ENCODE measurements around the gene KDM6A. TPM values are rescaled to one million over a fixed set of nuclear protein-coding genes. Genes with fewer than 3 reads are reported as not detected.
"Not testable (repeated sequence)": the region's sequence is repeated elsewhere in the genome, so short reads cannot be mapped to it uniquely, and the experiment has no call there.

The KDM6A gene
- total RNA-seq, 4 donors from 2014 or later = 24.4 to 29.7 (median 26.8) TPM

- no peak overlapping the region for H3K27ac ChIP-seq
- no peaks in the 10 kb centered on the region for H3K27me3 ChIP-seq
- intact Hi-C loops (cut with DNase I) = no loop called here
- TF ChIP-seq POLR2A (IDR thresholded peaks at IDR 0.05) = no peak
- TF ChIP-seq, protein P1, sequence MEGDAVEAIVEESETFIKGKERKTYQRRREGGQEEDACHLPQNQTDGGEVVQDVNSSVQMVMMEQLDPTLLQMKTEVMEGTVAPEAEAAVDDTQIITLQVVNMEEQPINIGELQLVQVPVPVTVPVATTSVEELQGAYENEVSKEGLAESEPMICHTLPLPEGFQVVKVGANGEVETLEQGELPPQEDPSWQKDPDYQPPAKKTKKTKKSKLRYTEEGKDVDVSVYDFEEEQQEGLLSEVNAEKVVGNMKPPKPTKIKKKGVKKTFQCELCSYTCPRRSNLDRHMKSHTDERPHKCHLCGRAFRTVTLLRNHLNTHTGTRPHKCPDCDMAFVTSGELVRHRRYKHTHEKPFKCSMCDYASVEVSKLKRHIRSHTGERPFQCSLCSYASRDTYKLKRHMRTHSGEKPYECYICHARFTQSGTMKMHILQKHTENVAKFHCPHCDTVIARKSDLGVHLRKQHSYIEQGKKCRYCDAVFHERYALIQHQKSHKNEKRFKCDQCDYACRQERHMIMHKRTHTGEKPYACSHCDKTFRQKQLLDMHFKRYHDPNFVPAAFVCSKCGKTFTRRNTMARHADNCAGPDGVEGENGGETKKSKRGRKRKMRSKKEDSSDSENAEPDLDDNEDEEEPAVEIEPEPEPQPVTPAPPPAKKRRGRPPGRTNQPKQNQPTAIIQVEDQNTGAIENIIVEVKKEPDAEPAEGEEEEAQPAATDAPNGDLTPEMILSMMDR (IDR thresholded peaks at IDR 0.05) = no peak
- H3K4me1 ChIP-seq = no peaks in the 10 kb centered on the region
- no peak overlapping the region for H3K4me3 ChIP-seq
- WGBS, 2 donors = 77 to 90% methylated on average over 6 to 10 of the region's 11 CpGs
- no peak for DNase-seq
- H3K9me3 ChIP-seq = no peaks in the 10 kb centered on the region
- H3K36me3 ChIP-seq = peaks cover 0 to 55% (median 6%) of the 10 kb centered on the region in 3 donors
These were observed 190.5 kb downstream of the KDM6A start for GRCh38 chrX:45063319-45064095.

- Histone ChIP-seq H3K4me1 (no peaks in the 10 kb centered on the region), H3K27me3 (no peaks in the 10 kb centered on the region), H3K9me3 (no peaks in the 10 kb centered on the region), H3K4me3 (no peak overlapping the region), H3K27ac (no peak overlapping the region), H3K36me3 (peaks cover 0 to 27% (median 6%) of the 10 kb centered on the region in 3 donors)
- DNase-seq = no peak
- 76 to 82% methylated on average over 4 of the region's 4 CpGs for WGBS, 2 donors
- TF ChIP-seq POLR2A (IDR thresholded peaks at IDR 0.05) = no peak
- TF ChIP-seq, protein P1 (IDR thresholded peaks at IDR 0.05) = no peak
- intact Hi-C loops (cut with DNase I) = no loop called here
These were observed 195.6 kb downstream of the KDM6A start for GRCh38 chrX:45068569-45068968.

DNA sequence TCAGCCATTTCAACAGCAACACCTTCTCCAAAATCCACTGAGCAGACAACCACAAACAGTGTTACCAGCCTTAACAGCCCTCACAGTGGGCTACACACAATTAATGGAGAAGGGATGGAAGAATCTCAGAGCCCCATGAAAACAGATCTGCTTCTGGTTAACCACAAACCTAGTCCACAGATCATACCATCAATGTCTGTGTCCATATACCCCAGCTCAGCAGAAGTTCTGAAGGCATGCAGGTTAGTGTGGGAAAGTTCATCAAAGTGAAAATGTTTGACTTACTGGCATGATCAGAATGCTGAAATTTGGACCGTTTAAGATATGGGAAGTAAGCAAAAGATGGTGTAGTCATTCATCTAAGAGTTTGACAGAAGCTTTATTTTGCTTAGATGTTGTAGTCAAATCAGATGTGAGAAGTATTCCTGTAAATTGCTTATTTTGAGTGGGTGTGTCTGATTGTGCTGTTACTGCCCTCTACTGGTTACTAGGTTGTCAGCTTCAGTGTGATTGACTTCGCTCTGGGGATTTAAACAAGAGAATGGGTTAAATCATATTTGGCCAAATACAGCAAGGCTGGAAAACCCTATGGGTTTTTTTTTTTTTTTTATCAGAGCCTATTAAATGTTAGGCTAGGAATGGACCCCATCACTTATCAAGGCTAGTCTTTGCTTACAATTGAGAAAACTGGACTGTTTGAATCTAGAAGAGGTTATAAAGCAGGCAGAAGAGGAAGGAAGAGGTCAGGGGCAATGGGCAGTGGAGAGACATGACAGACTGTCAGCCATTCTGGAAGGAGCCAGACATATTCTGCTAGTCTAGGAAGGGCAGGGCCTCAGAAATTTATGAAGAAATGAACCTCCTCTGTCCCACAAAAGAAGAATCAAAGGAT is 197.4 kb downstream of the KDM6A start:
- Histone ChIP-seq H3K9me3 (no peaks in the 10 kb centered on the region), H3K36me3 (peaks cover 0 to 11% (median 0%) of the 10 kb centered on the region in 3 donors), H3K27me3 (no peaks in the 10 kb centered on the region), H3K27ac (no peak overlapping the region), H3K4me1 (no peaks in the 10 kb centered on the region), H3K4me3 (no peak overlapping the region)
- TF ChIP-seq, protein P1 (IDR thresholded peaks at IDR 0.05) = peak; percentile 37 to 65 (median 51)
- TF ChIP-seq POLR2A (IDR thresholded peaks at IDR 0.05) = no peak
- intact Hi-C loops (cut with DNase I) = no loop called here
- 21% methylated on average over 2 of the region's 2 CpGs for WGBS, 2 donors
- DNase-seq = no peak

- intact Hi-C loops (cut with DNase I); H3K4me3 ChIP-seq; H3K27ac ChIP-seq; H3K4me1 ChIP-seq; DNase-seq; H3K27me3 ChIP-seq; H3K9me3 ChIP-seq: not testable (repeated sequence)
- 98 to 100% methylated on average over 2 to 4 of the region's 4 CpGs for WGBS, 2 donors
- H3K36me3 ChIP-seq = peaks cover 0 to 11% (median 0%) of the 10 kb centered on the region in 3 donors
These were observed 200.0 kb downstream of the KDM6A start for GRCh38 chrX:45073011-45073410.

- TF ChIP-seq POLR2A (IDR thresholded peaks at IDR 0.05) = no peak
- no peaks in the 10 kb centered on the region for H3K27me3 ChIP-seq
- WGBS, 2 donors = 73 to 77% methylated on average over 2 of the region's 2 CpGs
- no peak overlapping the region for H3K4me3 ChIP-seq
- peaks cover 0 to 39% (median 3%) of the 10 kb centered on the region in 3 donors for H3K36me3 ChIP-seq
- intact Hi-C loops (cut with DNase I) = no loop called here
- no peaks in the 10 kb centered on the region for H3K4me1 ChIP-seq
- no peak for DNase-seq
- H3K27ac ChIP-seq = no peak overlapping the region
- no peaks in the 10 kb centered on the region for H3K9me3 ChIP-seq
These were observed 204.9 kb downstream of the KDM6A start for GRCh38 chrX:45077748-45078424.

Data from esophagus squamous epithelium (tissue), 5 donors.